Measurements from ENCODE around the gene SSB. TPM values are rescaled to one million over a fixed set of nuclear protein-coding genes. Genes with fewer than 3 reads are reported as not detected.

Gene SSB
- total and polyA plus RNA-seq, 4 experiments from 2014 or later = 112 to 149 (median 113) TPM

- H3K27ac Mint-ChIP-seq = no peak overlapping the region
- no peak for DNase-seq
- H3K9me3 Mint-ChIP-seq = no peaks in the 10 kb centered on the region
Measured at GRCh38 chr2:169782513-169782912, 16.2 kb upstream of the SSB start.

GRCh38 chr2:169790581-169790980 lies 8.1 kb upstream of the SSB start:
- Histone ChIP-seq H3K9me3 (ENCODE audit: control insufficient read depth in 1 of 2, low read length in 2 of 2) (no peaks in the 10 kb centered on the region), H3K4me3 (ENCODE audit: low read length in 2 of 2) (no peak overlapping the region), H3K27me3 (ENCODE audit: insufficient read depth, low read length) (peaks cover 13% of the 10 kb centered on the region), H3K27ac (ENCODE audit: low read depth, low read length) (no peak overlapping the region), H3K4me1 (ENCODE audit: insufficient read depth, low read length) (no peaks in the 10 kb centered on the region), H3K36me3 (ENCODE audit: insufficient read depth, low read length) (no peaks in the 10 kb centered on the region)
- Mint-ChIP-seq H3K36me3 (no peaks in the 10 kb centered on the region), H3K27me3 (peaks cover 18 to 25% of the 10 kb centered on the region in 2 donors), H3K4me3 (no peak overlapping the region), H3K4me1 (peaks cover 0 to 5% (median 5%) of the 10 kb centered on the region in 4 donors), H3K9me3 (no peaks in the 10 kb centered on the region), H3K27ac (no peak overlapping the region)
- ChIA-PET CTCF (ENCODE audit: partially characterized antibody) (no interaction called here), POLR2A (ENCODE audit: partially characterized antibody) (no interaction called here)
- no peak for DNase-seq
- intact Hi-C loops (cut with micrococcal nuclease) = no loop called here

More at GRCh38 chr2:169782513-169782912, 16.2 kb upstream of the SSB start:
- ChIA-PET CTCF (ENCODE audit: partially characterized antibody) (no interaction called here), POLR2A (ENCODE audit: partially characterized antibody) (no interaction called here)
- H3K27me3 Mint-ChIP-seq = peaks cover 4 to 9% of the 10 kb centered on the region in 2 donors
- Histone ChIP-seq H3K4me3 (ENCODE audit: low read length in 2 of 2) (no peak overlapping the region), H3K27me3 (ENCODE audit: insufficient read depth, low read length) (no peaks in the 10 kb centered on the region), H3K36me3 (ENCODE audit: insufficient read depth, low read length) (no peaks in the 10 kb centered on the region), H3K27ac (ENCODE audit: low read depth, low read length) (no peak overlapping the region), H3K4me1 (ENCODE audit: insufficient read depth, low read length) (no peaks in the 10 kb centered on the region), H3K9me3 (ENCODE audit: control insufficient read depth in 1 of 2, low read length in 2 of 2) (no peaks in the 10 kb centered on the region)
- H3K36me3 Mint-ChIP-seq = no peaks in the 10 kb centered on the region
- no peak overlapping the region for H3K4me3 Mint-ChIP-seq
- H3K4me1 Mint-ChIP-seq = no peaks in the 10 kb centered on the region
- intact Hi-C loops (cut with micrococcal nuclease) = no loop called here

- intact Hi-C loops (cut with micrococcal nuclease) = no loop called here
- no peaks in the 10 kb centered on the region for H3K27me3 ChIP-seq (ENCODE audit: insufficient read depth, low read length)
- peaks cover 0 to 8% of the 10 kb centered on the region in 2 donors for H3K36me3 Mint-ChIP-seq
- no peaks in the 10 kb centered on the region for H3K36me3 ChIP-seq (ENCODE audit: insufficient read depth, low read length)
- DNase-seq = no peak
- H3K4me3 ChIP-seq (ENCODE audit: low read length in 2 of 2) = no peak overlapping the region
- peaks cover 2 to 10% of the 10 kb centered on the region in 2 donors for H3K27me3 Mint-ChIP-seq
- ChIA-PET POLR2A (ENCODE audit: partially characterized antibody) (no interaction called here), CTCF (ENCODE audit: partially characterized antibody) (interaction anchor here (1.3 kb wide), 1 partner anchor 31 kb away, joined by 4 read pairs; no protein-coding TSS in a partner anchor)
- no peak overlapping the region for H3K4me3 Mint-ChIP-seq
- peaks cover 14% of the 10 kb centered on the region for H3K4me1 ChIP-seq (ENCODE audit: insufficient read depth, low read length)
- no peak overlapping the region for H3K27ac Mint-ChIP-seq
- H3K9me3 Mint-ChIP-seq = no peaks in the 10 kb centered on the region
- H3K27ac ChIP-seq (ENCODE audit: low read depth, low read length) = no peak overlapping the region
- no peaks in the 10 kb centered on the region for H3K9me3 ChIP-seq (ENCODE audit: control insufficient read depth in 1 of 2, low read length in 2 of 2)
- peaks cover 8 to 20% (median 13%) of the 10 kb centered on the region in 4 donors for H3K4me1 Mint-ChIP-seq
Measured at GRCh38 chr2:169795181-169795580, 3.5 kb upstream of the SSB start.

GRCh38 chr2:169796441-169796840 lies 2.2 kb upstream of the SSB start:
- CTCF ChIA-PET (ENCODE audit: partially characterized antibody) = no interaction called here
- Mint-ChIP-seq H3K4me3 (peak overlapping the region in 3 of 8 donors; percentile 3 to 47 (median 17)), H3K27ac (peak overlapping the region in 2 of 7 donors; percentile 21 to 33), H3K36me3 (peaks cover 0 to 14% of the 10 kb centered on the region in 2 donors), H3K4me1 (peaks cover 11 to 31% (median 20%) of the 10 kb centered on the region in 4 donors), H3K9me3 (no peaks in the 10 kb centered on the region), H3K27me3 (peaks cover 2 to 10% of the 10 kb centered on the region in 2 donors)
- H3K4me3 ChIP-seq (ENCODE audit: low read length in 2 of 2) = no peak overlapping the region
- POLR2A ChIA-PET (ENCODE audit: partially characterized antibody) = no interaction called here
- no peaks in the 10 kb centered on the region for H3K27me3 ChIP-seq (ENCODE audit: insufficient read depth, low read length)
- no peak for DNase-seq
- H3K9me3 ChIP-seq (ENCODE audit: control insufficient read depth in 1 of 2, low read length in 2 of 2) = no peaks in the 10 kb centered on the region
- H3K36me3 ChIP-seq (ENCODE audit: insufficient read depth, low read length) = no peaks in the 10 kb centered on the region
- intact Hi-C loops (cut with micrococcal nuclease) = no loop called here
- H3K27ac ChIP-seq (ENCODE audit: low read depth, low read length) = no peak overlapping the region
- peaks cover 27% of the 10 kb centered on the region for H3K4me1 ChIP-seq (ENCODE audit: insufficient read depth, low read length)

- Histone ChIP-seq H3K4me1 (ENCODE audit: insufficient read depth, low read length) (peaks cover 38% of the 10 kb centered on the region), H3K27ac (ENCODE audit: low read depth, low read length) (no peak overlapping the region), H3K27me3 (ENCODE audit: insufficient read depth, low read length) (no peaks in the 10 kb centered on the region), H3K36me3 (ENCODE audit: insufficient read depth, low read length) (no peaks in the 10 kb centered on the region), H3K9me3 (ENCODE audit: control insufficient read depth in 1 of 2, low read length in 2 of 2) (no peaks in the 10 kb centered on the region), H3K4me3 (ENCODE audit: low read length in 2 of 2) (no peak overlapping the region)
- ChIA-PET POLR2A (ENCODE audit: partially characterized antibody) (interaction anchor here (1.4 to 1.9 kb wide), 2 partner anchors 9 to 30 kb away, joined by 3 to 33 read pairs; partner anchors contain the start of gene UBR3), CTCF (ENCODE audit: partially characterized antibody) (no interaction called here)
- no peak for DNase-seq
- Mint-ChIP-seq H3K36me3 (peaks cover 8 to 23% of the 10 kb centered on the region in 2 donors), H3K27me3 (peaks cover 0 to 6% of the 10 kb centered on the region in 2 donors), H3K4me1 (peaks cover 15 to 40% (median 28%) of the 10 kb centered on the region in 4 donors), H3K9me3 (no peaks in the 10 kb centered on the region), H3K4me3 (peak overlapping the region in 5 of 8 donors; percentile 42 to 72 (median 53)), H3K27ac (peak overlapping the region in 4 of 7 donors; percentile 46 to 93 (median 72))
- intact Hi-C loops (cut with micrococcal nuclease) = no loop called here
Measured at GRCh38 chr2:169797601-169798000, 1.1 kb upstream of the SSB start.

GRCh38 chr2:169798397-169798717 lies 314 bp upstream of the SSB start:
- peaks cover 0 to 6% of the 10 kb centered on the region in 2 donors for H3K27me3 Mint-ChIP-seq
- CTCF ChIA-PET (ENCODE audit: partially characterized antibody) = interaction anchor here (1.0 kb wide), 1 partner anchor 26 kb away, joined by 3 read pairs; no protein-coding TSS in a partner anchor
- peaks cover 16 to 45% (median 33%) of the 10 kb centered on the region in 4 donors for H3K4me1 Mint-ChIP-seq
- POLR2A ChIA-PET (ENCODE audit: partially characterized antibody) = interaction anchor here (0.8 to 2.6 kb wide), 11 partner anchors 10 to 1553 kb away, joined by 3 to 33 read pairs (median 5); partner anchors contain the start of genes CFAP210, FASTKD1, GORASP2 and METTL5
- H3K9me3 ChIP-seq (ENCODE audit: control insufficient read depth in 1 of 2, low read length in 2 of 2) = no peaks in the 10 kb centered on the region
- H3K4me1 ChIP-seq (ENCODE audit: insufficient read depth, low read length) = peaks cover 43% of the 10 kb centered on the region
- no peaks in the 10 kb centered on the region for H3K36me3 ChIP-seq (ENCODE audit: insufficient read depth, low read length)
- intact Hi-C loops (cut with micrococcal nuclease) = loop anchor here (1.0 to 2.0 kb wide), 3 partner anchors 104 to 226 kb away; partner anchors contain the start of genes CFAP210, FASTKD1, PHOSPHO2 and PPIG
- no peaks in the 10 kb centered on the region for H3K27me3 ChIP-seq (ENCODE audit: insufficient read depth, low read length)
- H3K36me3 Mint-ChIP-seq = peaks cover 10 to 26% of the 10 kb centered on the region in 2 donors
- H3K27ac Mint-ChIP-seq = peak overlapping the region; percentile 89 to 97 (median 93)
- H3K4me3 Mint-ChIP-seq = peak overlapping the region; percentile 84 to 94 (median 91)
- H3K9me3 Mint-ChIP-seq = no peaks in the 10 kb centered on the region
- DNase-seq = no peak
- peak overlapping the region; percentile 45 to 95 for H3K4me3 ChIP-seq (ENCODE audit: low read length in 2 of 2)
- peak overlapping the region; percentile 85 for H3K27ac ChIP-seq (ENCODE audit: low read depth, low read length)

GRCh38 chr2:169803480-169803879 lies 4.8 kb downstream of the SSB start:
- CTCF ChIA-PET (ENCODE audit: partially characterized antibody) = no interaction called here
- H3K27me3 Mint-ChIP-seq = no peaks in the 10 kb centered on the region
- POLR2A ChIA-PET (ENCODE audit: partially characterized antibody) = no interaction called here
- Histone ChIP-seq H3K27me3 (ENCODE audit: insufficient read depth, low read length) (no peaks in the 10 kb centered on the region), H3K27ac (ENCODE audit: low read depth, low read length) (no peak overlapping the region), H3K9me3 (ENCODE audit: control insufficient read depth in 1 of 2, low read length in 2 of 2) (no peaks in the 10 kb centered on the region), H3K4me3 (ENCODE audit: low read length in 2 of 2) (no peak overlapping the region), H3K4me1 (ENCODE audit: insufficient read depth, low read length) (peaks cover 37% of the 10 kb centered on the region), H3K36me3 (ENCODE audit: insufficient read depth, low read length) (peaks cover 35% of the 10 kb centered on the region)
- H3K4me1 Mint-ChIP-seq = peaks cover 15 to 39% (median 30%) of the 10 kb centered on the region in 4 donors
- peaks cover 21 to 55% of the 10 kb centered on the region in 2 donors for H3K36me3 Mint-ChIP-seq
- intact Hi-C loops (cut with micrococcal nuclease) = no loop called here
- no peak overlapping the region for H3K4me3 Mint-ChIP-seq
- H3K27ac Mint-ChIP-seq = peak overlapping the region in 1 of 7 donors; percentile 48
- no peak for DNase-seq
- no peaks in the 10 kb centered on the region for H3K9me3 Mint-ChIP-seq
